GM12891 (cell line): ENCODE data around the gene LARP6. TPM values are rescaled to one million over a fixed set of nuclear protein-coding genes. Genes with fewer than 3 reads are reported as not detected.
A peak's percentile ranks its signal among the peaks of the same experiment; 100 is the strongest.

Experiments used
- DNase-seq: peaks from one replicate; pipeline ENCODE4 v3.0.0; 2011; ENCODE audit warnings: low spot score; ENCODE audit not compliant: insufficient read length
- FAIRE-seq: peaks from 2 replicates; lab custom pipeline; 2011; peaks lifted over from hg19 to GRCh38; lab: Jason Lieb, UNC
- PAX5 ChIP-seq: IDR thresholded peaks from 2 replicates; pipeline ENCODE4 v1.6.1; 2011; ENCODE audit warnings: low read length, moderate library complexity, mild to moderate bottlenecking; ENCODE audit not compliant: insufficient read depth, severe bottlenecking
- POLR2A ChIP-seq: IDR thresholded peaks from 2 replicates; pipeline ENCODE4 v1.6.1; 2011; ENCODE audit warnings: low read depth, low read length, control low read depth
- POLR2AphosphoS5 ChIP-seq: IDR thresholded peaks from 2 replicates; pipeline ENCODE4 v1.6.1; 2011; ENCODE audit warnings: low read depth, low read length, control low read depth
- POU2F2 ChIP-seq: IDR thresholded peaks from 2 replicates; pipeline ENCODE4 v1.6.1; 2011; ENCODE audit warnings: low read depth, mild to moderate bottlenecking, control low read depth, low read length, moderate library complexity
- SPI1 ChIP-seq: IDR thresholded peaks from 2 replicates; pipeline ENCODE4 v1.6.1; 2011; ENCODE audit warnings: low read depth, low read length, control low read depth
- TAF1 ChIP-seq: IDR thresholded peaks from 2 replicates; pipeline ENCODE4 v1.6.1; 2011; ENCODE audit warnings: low read depth, low read length, control low read depth
- polyA plus RNA-seq: library from polyadenylated mRNA; unstranded; fragments of >200 nt; gene quantifications from one replicate; pipeline ENCODE4 v1.2.1, GENCODE V29; 2012; ENCODE audit warnings: low read depth, missing spikeins, inconsistent platforms; ENCODE audit not compliant: missing spikeins

Gene LARP6
- 22.5 TPM for polyA plus RNA-seq

DNA sequence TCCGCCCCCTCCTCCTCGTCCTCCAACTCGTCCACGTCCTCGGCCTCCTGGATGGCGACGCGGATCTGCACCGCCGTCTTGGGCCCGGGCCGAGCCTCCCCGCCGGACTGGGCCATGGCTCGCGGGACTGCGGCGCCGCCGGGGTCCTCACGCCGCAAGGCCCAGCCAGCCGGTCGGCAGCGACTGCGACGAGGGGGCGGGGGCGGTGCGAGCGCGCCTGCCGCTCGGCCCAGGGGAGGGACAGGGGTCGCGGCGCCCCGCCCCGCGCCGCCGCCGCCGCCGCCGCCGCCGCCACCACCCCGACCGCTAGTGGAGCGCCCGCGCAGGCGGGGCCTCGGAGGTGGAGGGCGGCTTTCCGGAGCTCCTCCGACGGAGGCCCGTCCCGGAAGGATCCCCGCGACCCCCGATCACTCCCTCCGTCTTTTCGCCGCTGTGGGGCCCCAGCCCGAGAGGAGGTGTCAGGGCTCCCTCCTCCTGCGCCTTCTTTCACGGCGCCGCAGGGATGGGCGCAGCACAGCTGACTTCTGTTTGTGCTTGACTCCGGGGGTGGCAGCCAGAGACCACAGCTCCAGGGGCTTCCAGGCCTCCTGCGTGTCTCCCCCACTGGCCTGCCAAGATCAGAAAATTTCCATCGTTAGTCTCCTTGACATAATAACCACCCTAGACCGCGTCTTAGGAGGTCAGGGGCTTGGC lies at the start of gene LARP6:
Gene LARP6 (minus strand): TSS at position 185 of the 693 bp plus-strand sequence. CDS start 69 bp downstream, at position 116.
- DNase-seq: peak; percentile 39
- TF ChIP-seq POLR2A (no peak), POU2F2 (no peak), POLR2AphosphoS5 (no peak), SPI1 (no peak), TAF1 (no peak), PAX5 (no peak)
- FAIRE-seq: no peak

DNA sequence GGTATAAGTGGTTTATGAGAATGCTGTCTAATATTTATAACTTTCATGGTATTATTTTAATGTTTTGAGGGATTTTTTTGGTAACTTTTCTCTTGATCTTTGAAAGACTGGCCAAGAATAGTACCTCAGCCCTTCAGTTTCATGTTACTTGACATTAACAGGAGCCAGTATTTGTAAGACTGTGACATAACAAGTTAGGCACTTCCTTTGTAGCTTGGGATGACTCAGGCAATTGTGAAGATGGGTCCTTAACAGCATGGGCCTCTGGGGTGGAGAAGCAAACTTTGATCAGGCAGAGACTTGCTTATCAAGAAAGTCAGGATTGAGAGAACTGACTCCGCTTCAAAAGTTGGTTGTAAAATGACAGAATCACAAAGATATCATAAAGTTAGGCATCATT lies 48.1 kb upstream of the LARP6 start:
- no peak for FAIRE-seq

DNA sequence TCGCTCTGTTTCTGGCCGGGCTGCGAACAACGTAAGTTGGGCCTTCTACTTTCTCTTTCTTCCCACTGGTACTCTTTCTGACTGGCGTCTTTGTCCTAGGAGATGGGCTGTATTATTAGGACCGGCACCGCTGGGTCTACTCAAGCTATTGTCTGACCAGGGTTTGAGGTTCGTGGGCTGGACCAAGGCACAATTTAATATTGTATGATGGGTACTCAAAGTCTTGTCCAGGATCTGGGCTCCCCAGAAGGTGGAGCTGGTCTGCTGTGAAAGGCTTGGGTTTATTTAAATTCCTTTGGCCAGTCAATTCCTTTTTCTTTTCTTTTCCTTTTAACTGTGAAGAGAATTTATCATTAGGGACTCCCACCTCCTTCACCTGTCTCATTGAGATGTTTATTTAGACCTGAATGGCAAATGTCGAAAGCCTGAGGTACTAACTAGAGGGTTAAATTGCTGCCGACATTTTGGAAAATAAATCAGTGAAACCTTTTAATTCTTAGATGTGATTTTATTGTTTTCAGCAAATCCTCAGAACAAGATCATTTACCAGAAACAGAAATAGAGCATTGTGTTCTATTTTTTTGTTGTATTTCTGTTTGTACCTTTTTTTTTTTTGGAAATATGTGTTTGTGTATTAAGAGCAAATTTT lies 39.1 kb upstream of the LARP6 start:
- FAIRE-seq: no peak

More for the DNA sequence above, 48.1 kb upstream of the LARP6 start:
- TF ChIP-seq POU2F2 (no peak), SPI1 (no peak), TAF1 (no peak), POLR2A (no peak), PAX5 (no peak), POLR2AphosphoS5 (no peak)
- no peak for DNase-seq

DNA sequence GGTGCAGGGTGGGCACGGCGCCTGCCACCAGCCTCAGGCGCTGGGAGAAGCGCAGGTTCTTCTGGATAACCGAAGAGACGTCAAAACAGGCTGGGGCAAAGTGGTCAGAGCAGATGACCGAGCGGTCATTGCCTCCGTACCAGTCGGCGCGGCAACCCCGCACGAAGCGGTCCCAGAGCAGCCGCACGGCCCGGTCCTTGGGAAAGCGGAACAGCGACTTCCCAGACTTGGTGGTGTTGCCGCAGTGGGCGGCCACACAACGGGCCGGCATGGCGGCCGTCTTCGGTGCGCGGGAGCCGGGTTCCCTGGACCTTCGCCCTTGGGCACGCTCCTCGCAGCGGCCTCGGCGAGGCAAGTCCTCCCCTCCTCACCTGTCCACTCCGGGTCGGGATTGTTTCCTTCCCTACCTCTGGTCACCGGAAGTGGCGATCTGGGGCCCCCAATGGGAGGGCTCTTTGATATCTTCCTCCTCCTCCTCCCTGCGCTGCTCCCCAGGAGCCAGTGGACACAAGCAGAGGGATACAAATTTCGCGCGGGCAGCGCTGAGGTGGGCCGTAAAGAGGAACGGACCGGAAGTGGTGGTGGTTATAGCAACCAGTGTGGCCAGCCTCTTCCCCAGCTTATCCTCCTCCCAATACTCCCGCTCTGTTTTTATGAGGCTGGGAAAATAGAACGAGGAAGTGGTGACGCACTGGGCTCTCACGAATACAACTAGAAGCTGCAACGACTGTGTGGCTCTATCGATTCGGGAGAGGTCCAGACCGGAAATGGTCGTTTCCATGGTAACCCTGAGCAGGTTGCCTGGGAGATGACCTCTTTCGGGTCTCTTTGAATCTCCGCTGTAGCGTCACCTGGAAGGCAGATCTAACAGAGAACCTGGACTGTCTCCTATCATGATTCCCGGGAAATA lies 38.3 kb upstream of the LARP6 start, which contains the start of the genes LRRC49 and THAP10:
Gene LRRC49 (plus strand): TSS at position 825 of the 910 bp plus-strand sequence. CDS start 69 bp downstream, at position 894.
Gene THAP10 (minus strand): TSS at position 432 of the 910 bp plus-strand sequence. CDS start 161 bp downstream, at position 271.
- DNase-seq (peak; percentile 39), FAIRE-seq (peak; percentile 57)
- TF ChIP-seq TAF1 (no peak), POLR2AphosphoS5 (no peak), PAX5 (no peak), SPI1 (peak; percentile 38)

More for the DNA sequence above, 39.1 kb upstream of the LARP6 start:
- no peak for DNase-seq
- TF ChIP-seq POLR2A (no peak), SPI1 (no peak), PAX5 (no peak), TAF1 (no peak), POLR2AphosphoS5 (no peak), POU2F2 (no peak)

DNA sequence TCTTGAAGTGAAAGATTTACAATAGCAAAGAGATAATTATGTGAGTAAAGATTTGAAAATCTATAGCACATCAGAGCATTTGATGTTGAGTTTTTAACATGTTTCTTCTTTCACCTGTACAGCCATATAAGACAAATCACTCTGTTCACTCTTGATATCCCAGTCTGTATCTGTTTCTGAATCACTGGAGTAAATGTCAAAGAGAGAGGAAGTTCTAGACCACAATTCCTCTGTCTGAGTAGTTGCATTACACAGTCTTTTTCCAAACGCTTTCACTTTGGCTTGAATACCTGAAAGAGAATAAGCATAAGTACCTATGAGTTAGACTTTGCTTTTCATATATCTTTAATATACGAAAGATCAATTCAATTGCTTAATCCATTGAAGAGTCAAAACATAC lies 28.4 kb upstream of the LARP6 start:
- DNase-seq: no peak
- no peak for FAIRE-seq
- TF ChIP-seq POU2F2 (no peak), SPI1 (0 out of 2 replicates have a peak, but pooled peaks have one; percentile 18)

DNA sequence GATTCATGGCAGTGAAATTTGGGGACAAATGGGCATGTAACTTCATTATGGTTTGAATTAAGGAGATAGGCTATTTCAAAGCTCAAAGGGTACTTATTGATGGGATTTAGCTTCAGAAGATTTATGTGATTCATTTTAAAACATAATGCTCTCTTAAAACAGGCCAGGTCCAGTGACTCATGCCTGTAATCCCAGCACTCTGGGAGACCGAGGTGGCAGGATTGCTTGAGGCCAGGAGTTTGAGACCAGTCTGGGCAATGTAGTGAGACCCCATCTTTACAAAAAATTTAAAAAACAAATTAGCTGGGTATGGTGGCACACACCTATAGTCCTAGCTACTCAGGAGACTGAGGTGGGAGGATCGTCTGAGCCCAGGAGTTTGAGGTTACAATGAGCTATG lies 26.8 kb upstream of the LARP6 start:
- TF ChIP-seq SPI1 (no peak), POLR2A (no peak), POU2F2 (no peak), POLR2AphosphoS5 (no peak), TAF1 (no peak), PAX5 (no peak)
- FAIRE-seq (no peak), DNase-seq (no peak)

DNA sequence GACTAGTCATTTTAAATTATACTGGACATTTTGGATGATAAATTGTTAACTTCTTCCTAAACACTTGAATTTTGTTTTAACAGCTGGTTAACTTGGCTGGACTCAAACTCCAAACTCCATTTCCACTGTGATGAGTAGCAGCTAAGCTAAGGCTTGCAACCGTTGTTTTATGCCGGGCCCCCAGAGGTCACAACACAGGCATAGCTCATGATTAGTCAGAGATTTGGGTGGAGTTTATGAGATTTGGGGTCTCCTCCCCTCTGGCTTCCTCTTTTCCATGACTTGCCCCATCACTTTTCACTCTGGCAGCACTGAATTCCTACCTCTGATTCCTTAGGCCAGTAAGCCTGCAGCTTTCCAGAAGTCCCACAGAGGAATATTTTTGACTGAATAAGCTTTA lies 25.4 kb upstream of the LARP6 start:
- FAIRE-seq (no peak), DNase-seq (no peak)
- TF ChIP-seq POLR2A: no peak
- TF ChIP-seq SPI1: no peak
- no peak for TF ChIP-seq TAF1

DNA sequence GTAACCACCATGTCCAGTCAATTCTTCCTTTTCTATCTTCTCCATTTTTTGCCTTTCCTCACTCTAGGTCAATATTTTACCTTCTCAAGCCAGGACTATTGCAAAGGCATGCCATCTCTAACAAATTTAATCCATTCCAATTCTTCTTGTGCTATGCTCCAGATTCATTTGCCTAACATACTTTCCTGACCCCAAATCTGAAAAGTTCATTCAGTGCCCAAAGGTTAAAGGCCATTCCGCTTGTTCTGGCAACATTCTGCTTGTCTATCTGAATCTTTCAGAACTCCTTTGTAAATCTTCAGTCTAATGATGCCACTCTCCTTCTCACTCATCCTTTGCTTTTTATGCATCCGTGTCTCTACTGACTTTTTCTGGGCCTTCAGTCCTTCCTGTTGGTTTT lies 22.7 kb upstream of the LARP6 start:
- FAIRE-seq (no peak), DNase-seq (no peak)
- TF ChIP-seq POU2F2 (no peak), SPI1 (no peak), POLR2A (no peak), TAF1 (no peak), POLR2AphosphoS5 (no peak), PAX5 (no peak)

DNA sequence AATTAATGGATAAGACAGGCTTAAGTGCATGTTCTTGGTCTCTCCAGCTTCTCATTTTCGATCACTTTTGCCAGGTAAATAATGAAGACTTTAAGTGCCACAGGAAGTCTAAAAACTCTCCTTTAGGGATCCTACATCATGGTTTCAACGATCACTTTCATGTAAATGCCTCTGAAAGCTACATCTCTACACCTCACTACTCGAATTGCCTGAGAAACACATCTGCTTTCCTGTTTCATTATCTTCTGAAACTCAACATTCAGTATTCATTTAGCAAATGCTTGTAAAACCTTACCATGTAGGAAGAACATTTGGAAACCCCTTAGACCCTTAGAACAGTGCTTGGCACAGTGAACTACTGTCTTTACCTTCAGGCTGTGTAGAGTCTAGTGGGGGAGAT lies 22.1 kb upstream of the LARP6 start:
- TF ChIP-seq PAX5 (no peak), POLR2AphosphoS5 (no peak), SPI1 (no peak), POLR2A (no peak), POU2F2 (no peak), TAF1 (no peak)
- DNase-seq (no peak), FAIRE-seq (no peak)
